SHP77 (cell line): ENCODE data around the gene RBMS2.

Experiments
- DNase-seq, 2 experiments: peaks; one replicate each; lab custom pipeline; 2025; lab: John Stamatoyannopoulos, UW

RBMS2 gene

DNA sequence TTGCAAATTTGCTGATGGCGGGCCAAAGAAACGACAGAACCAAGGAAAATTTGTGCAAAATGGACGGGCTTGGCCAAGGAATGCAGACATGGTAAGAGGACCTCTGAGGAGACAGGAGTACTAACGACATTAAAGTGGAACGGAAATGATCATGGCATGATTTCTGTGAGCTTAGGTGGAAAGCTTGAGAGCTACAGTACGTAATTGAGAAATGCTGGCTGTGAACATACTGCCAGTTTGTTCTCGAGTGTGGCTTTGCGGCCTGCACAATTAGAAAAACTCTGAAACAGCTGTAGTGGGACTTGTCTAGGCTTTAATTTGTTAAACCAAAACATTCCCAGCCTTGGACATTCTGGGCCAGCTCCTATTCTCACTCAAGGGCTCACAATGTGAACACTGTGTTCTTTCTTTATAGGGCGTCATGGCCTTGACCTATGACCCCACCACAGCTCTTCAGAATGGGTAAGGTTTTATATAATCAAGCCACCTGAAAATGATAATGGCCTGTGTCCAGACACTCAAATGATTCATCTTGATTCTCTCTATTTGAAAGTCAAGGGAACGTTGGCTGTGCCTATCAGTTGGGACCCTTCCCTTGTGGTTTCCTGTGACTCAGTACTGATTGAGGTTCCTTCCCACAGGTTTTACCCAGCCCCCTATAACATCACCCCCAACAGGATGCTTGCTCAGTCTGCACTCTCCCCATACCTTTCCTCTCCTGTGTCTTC is 60.0 kb downstream of the RBMS2 start:
- DNase-seq = no peak

DNA sequence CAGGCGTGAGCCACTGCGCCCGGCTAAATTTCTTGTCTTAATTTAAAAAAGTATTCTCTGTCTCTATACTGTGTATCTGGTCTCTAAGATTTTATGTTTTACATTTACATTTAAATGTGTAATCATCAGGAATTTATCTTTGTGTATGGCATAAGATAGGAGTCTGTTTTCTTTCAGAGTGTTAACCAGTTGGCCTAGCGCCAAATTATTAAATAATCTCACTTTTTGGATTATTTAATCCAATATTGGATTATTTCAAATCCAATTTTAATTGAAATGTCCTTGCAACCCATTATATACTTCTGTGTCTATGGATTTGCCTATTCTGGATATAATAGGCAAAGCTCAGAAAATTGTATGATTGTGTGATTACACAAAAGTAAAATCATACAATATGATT is 63.5 kb downstream of the RBMS2 start:
- DNase-seq = no peak

DNA sequence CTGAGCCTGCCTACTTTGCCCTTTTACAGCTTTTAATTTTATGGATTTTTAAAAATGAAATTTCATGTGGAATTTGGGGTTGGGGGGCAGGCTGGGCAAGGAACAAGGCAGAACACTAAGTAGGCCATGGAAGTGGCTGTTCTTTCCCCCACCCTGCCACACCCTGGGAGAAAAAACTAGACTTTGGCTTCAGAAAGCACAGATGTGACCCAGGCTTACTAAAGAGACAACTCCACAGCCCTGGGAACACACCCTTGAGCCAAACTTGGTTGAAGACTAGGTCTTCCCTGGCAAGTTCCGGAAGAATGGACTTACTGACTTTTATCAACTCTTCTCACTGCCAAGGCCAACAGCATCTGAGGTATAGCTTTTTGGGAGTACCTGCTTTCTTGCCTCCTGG is 68.2 kb downstream of the RBMS2 start:
- no peak for DNase-seq

GRCh38 chr12:56590237-56590830 is 68.7 kb downstream of the RBMS2 start:
- DNase-seq = peak; percentile 29 to 39

GRCh38 chr12:56591126-56591525 is 69.5 kb downstream of the RBMS2 start:
- peak; percentile 63 to 78 for DNase-seq

GRCh38 chr12:56591961-56592360 is 70.3 kb downstream of the RBMS2 start:
- no peak for DNase-seq

DNA sequence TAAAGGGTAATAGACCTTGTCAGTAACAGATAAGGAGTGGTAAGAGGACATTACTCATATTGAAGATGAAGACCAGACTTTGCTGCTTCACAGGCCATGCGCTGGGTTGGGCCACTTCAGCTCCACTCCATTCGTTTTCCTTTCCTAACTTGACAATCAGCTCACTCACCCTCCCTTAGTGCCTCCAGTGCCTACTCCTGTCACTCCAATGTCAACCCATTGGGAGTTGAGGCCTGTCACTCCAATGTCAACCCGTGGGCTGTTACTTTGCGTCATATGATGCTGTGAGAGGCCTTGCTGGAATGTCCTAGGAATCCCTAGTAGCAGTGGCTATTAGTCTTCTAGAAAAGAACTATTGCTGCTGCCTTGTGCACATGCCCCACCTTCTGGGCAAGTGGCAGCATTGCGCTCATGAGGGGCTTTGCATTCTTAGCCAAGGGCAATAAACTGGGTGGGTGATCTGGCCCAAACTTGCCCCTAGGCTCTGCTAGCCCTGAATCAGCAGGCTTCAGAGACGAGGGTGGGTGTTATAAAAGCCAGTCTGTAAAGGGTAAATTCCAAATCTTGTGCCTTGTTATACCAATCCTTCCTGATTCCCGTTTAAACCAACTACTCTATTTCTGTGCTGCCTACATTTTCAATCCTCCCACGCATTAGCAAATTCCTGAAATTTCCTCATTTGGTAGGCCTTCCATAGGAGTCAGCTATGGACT is 72.4 kb downstream of the RBMS2 start:
- peak; percentile 52 to 57 for DNase-seq

DNA sequence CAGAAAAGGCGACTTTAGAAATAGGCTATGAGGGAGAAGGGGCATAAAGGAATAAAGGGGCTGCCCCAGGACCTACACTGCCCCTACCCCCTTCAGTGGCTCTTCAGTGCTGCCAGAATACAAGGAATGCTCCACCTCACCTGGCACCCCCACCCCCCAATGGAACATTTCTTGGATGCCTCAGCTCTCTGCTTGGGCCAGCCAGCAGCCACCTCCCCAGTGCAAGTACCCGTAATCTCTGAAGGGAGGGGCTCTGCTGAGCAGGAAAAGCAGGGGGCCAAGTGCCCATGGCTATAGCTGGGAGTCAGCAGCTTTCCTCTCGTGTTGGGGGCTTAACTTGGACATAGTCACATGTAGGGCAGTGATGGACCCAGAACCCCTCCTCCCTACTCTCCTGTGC is 75.2 kb downstream of the RBMS2 start:
- DNase-seq = no peak

DNA sequence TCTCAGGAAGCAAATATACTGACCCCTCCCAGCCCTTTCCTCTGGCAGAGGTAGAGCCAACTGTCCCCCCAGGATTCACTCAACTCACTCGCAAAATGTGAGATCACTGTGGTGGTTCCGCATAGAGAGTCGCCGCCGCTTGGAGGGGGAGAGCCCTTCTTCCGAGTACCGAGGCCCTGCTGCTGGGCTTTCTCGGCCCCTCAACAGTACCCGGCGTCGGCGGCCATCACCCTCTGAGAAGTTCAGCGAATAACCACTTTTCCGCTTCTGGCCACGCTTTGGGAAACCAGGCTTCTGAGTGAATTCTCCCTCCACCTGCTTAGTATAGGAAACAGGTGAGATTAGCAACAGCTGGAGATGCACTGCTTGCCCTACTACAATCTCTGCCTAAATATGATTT is 77.4 kb downstream of the RBMS2 start:
- no peak for DNase-seq

- DNase-seq = no peak
Observed at GRCh38 chr12:56599797-56600196, 78.2 kb downstream of the RBMS2 start.

- DNase-seq = no peak
Observed at GRCh38 chr12:56600753-56601152, 79.1 kb downstream of the RBMS2 start.

DNA sequence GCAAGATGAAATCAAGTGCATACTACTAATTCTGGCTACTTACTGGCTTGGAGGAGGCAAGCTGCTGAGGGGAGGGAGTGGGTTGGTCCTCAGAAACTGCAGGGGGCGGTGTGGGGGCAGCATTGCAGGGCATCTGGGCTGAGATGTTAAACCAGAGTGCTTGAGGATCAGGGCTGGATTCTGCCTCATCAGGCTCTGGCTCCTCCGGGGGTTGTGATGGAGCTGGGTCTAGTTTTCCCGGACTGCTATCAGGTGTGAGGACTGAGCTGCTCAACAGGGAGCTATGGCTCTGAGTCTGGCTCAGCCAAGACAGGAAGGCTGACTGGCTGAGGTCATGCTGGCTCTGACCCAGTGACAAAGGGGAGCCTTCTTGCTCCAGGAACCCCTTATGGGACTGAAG is 79.9 kb downstream of the RBMS2 start:
- DNase-seq = peak in 1 of 2 experiments; percentile 5

DNA sequence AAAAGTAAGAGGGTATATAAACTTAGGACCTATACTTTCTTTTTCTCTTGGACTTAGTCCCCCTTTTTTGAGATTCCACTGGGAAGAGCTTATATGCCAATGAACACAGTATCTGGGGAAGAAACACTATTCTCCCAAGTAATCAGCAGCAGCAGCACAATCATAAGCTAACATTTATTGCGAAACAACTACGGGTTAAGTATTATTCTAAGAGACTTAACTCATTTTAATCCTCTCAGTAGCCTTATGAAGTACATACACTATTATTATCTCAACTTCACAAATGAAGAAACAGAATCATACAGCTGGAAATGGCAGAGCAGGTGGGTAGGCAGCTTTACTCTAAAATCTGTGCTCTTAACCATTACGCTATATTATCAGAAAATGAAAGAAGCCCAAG is 80.6 kb downstream of the RBMS2 start:
- no peak for DNase-seq

GRCh38 chr12:56604355-56604754 is 82.7 kb downstream of the RBMS2 start:
- no peak for DNase-seq

DNA sequence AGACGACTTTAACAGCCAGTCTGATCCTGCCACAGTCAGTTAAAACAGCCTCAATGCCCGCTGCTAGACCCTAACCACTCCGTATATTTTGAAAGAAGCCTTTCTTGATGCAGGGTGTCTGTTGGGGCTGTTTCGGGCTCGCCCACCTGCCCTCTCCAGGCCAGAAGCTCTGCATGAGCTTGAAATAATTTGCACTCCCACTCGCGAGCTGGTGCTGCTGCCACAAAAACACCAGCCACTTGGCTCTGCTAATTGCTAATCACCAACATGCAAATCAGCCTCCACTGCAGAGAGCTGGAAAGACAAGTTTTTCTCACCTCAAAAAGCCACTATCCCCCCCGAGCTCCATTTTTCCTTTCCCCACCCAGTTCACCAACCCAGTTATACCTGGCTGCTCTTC is 93.0 kb downstream of the RBMS2 start:
- DNase-seq = no peak

DNA sequence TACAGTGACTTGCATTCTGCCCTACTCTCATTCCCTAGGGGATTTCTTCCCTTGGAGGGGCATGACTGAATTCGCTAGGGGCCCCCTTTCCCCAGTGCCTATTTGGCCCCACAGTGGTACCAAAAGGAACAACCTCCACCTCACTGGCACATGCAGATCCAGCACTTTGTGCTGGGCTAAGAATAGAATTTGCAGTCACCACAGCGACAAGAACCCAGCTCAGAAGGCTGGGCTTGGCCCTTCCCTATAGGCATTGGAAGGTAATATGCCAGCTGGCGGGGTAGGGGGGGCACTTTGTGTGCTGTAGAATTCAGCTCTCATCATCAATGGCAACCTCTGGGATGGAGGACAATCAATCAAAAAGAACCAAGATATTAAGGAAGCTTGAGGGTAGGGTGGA is 94.6 kb downstream of the RBMS2 start:
- no peak for DNase-seq

DNA sequence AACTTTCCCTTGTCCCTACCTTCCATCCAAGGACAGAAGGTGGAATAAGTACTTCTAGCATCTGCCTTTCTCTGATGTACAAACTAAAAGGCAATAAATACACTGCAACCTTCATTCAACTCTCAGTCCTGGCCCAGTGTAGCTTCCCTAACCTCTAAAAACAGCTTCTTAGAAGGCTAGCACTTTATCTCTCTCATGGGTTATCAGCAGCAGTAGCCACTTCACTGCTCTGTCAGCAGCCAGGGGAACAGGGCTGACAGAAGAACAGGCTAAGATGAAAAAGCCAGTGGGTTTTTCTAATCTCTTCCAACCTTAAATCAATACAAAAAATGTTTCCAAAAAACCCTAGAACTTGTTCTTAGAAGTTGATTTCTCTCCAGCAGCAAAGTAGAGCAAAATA is 95.3 kb downstream of the RBMS2 start:
- no peak for DNase-seq

DNA sequence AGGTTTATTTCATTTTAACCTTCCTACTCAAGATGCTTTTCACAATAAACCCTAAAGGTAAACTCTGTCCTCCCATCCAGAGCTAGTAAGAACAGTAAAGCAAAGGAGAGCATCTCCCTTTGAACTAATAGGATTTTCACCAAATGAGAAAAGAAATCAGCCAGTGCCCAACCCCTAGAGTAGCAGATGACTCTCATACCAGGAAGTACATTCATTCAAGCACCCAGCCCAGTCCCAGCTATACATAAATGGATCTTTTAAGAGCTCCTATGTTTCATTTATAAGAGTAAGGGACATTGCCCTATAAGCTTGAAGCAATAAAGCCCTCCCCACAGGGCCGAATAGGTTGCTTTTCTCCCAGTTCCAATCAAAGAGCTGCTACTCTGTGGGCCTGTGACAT is 100.9 kb downstream of the RBMS2 start:
- no peak for DNase-seq

DNA sequence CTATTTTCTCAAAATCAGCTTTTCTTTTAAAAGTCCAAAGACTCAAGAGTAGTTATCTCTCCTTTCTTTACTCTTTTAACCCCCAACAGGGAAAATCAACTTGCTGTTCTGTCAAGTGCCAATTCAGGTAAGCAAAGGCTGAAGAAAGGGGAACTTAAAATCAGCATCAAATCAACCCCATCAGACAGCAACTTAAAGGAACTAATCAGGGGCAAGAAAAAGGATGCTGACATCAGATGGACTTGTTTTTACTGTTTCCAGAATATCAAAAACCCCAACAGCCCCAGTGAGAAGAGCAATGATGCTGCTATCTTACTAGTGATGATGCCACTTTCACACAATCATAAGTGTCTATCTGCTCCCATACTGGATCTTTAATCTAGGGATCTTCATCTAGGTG is 105.1 kb downstream of the RBMS2 start:
- DNase-seq = no peak

DNA sequence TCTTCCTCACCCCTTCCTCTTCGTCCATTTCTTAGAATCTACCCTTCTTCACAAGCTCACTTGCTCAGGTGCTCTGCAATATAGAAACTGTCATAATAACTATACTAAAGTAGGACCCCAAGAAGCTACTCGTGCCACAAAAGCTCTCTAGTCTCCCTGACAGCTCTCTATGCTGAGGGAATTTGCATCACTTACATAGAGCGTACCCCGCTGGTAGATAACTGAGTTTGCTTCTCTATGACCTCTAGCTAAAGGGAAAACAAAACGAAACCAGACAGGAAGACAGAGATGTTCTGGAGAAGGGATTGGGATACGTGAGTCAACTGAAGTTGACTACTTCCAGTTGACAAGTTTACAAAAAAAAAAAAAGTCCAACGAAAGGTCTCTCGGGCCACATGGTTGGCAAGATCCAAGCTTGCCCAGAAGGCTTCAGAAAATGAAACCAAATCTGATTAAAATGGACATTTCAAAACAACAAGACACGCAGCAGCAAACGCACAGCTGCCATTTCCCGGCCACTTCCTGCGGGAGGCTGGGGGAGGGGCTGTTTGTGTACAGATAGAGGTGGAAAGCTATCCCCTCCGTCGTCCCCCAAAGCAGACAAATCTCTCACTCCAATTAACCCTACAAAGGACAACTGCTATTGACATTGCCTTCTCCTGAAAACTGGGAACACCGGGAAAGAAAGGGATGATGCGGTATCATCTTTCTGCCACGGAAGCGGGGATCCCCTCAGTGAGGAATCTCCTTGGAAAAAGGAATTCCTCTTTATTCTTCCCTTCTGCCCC is 107.2 kb downstream of the RBMS2 start:
- DNase-seq = peak; percentile 6 to 44

- no peak for DNase-seq
Observed at GRCh38 chr12:56629459-56630179, 108.0 kb downstream of the RBMS2 start.

DNA sequence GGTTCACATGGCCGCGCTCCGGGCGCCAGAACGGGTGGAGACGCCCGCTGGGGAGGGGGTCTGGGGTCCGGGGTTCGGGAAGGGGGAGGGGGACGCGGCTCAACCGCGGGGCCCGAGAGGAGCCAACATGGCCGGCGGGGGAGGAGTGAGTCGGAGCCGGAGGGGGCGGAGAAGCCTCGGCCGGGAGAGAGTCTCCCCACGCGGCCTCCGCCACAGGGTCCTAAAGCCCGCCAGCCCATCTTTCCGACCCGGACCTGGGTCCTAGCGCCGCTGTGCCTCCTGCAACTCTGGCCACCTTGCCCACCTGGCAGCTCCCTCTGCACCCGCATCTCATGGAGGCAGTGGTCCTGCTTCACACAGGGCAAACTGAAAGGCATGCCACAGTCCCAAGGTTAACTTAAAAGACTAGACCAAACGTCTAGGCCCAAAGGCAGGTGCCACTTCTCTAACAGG is 108.6 kb downstream of the RBMS2 start, which contains the start of gene BAZ2A:
TSS of gene BAZ2A (minus strand) at position 147 of the 453 bp plus-strand sequence. CDS start 12,796 bp downstream, outside the sequence.
- DNase-seq = peak; percentile 74 to 86
